Mesodermal cell (in vitro differentiated cells): ENCODE measurements around the gene RELL1.

Source experiments
- H3K27ac ChIP-seq: 2 replicates; pipeline ENCODE4 v1.7.0; 2013; ENCODE audit warnings: mild to moderate bottlenecking, low read depth, low read length, moderate library complexity; ENCODE audit not compliant: severe bottlenecking
- H3K36me3 ChIP-seq: 2 replicates; pipeline ENCODE4 v1.7.1; 2013; ENCODE audit warnings: mild to moderate bottlenecking, low read length, moderate library complexity; ENCODE audit not compliant: control insufficient read depth, insufficient read depth
- H3K4me1 ChIP-seq: one replicate; pipeline ENCODE4 v1.7.1; 2013; ENCODE audit warnings: mild to moderate bottlenecking, low read length; ENCODE audit not compliant: insufficient read depth, control insufficient read depth, poor library complexity, severe bottlenecking
- H3K4me3 ChIP-seq: 2 replicates; pipeline ENCODE4 v1.7.0; 2013; ENCODE audit warnings: low read length, control low read depth, mild to moderate bottlenecking; ENCODE audit not compliant: insufficient read depth, poor library complexity, severe bottlenecking; ENCODE audit errors: extremely low read depth
- H3K9me3 ChIP-seq: 2 replicates; pipeline ENCODE4 v1.7.1; 2013; ENCODE audit warnings: mild to moderate bottlenecking, low read length, moderate library complexity; ENCODE audit not compliant: control insufficient read depth
- WGBS, 2 experiments: methylation state at CpG; one replicate each; pipeline ENCODE4 v1.1.5; 2013; ENCODE audit warnings: missing lambda C conversion rate in 2 of 2; ENCODE audit not compliant: insufficient coverage in 2 of 2; 5-methylcytosine and 5-hydroxymethylcytosine counted together

RELL1 gene

DNA sequence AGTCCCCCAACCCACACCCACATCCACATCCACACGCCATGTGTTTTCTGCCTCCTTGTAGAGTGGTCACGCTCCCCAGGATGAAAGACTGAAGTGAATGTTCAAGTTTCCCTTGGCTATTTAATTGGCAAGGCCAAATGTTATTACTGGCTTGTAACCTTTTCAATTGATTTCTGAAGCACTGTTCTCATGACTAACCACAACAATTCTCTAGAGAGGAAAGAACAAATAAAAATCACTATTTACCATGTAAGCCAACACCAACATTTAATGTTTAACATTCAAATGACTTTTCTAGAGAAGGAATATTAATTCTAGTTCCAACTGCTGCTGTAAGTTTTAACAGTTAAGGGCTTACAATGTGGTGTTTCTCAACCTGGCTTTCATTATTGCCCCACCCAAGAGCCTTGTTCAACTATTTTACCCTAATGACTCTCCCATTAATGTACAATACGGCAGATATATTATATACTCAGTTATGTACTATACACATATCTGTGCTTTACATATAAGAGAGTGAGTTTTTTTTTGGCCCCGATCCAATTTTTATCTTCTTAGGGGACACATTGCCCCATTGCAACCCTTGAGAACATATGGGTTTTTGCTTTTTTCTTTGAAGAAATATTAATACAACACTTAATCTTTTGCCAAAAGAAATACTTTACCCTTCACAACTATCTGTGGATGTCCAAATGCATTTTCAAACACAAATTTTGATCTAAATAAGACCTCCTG is 46.5 kb downstream of the RELL1 start:
- H3K4me3 ChIP-seq, result no peak overlapping the region
- H3K36me3 ChIP-seq, result peaks cover 27% of the 10 kb centered on the region
- H3K27ac ChIP-seq, result no peak overlapping the region
- no peaks in the 10 kb centered on the region for H3K9me3 ChIP-seq
- no peaks in the 10 kb centered on the region for H3K4me1 ChIP-seq
- no CpG with 5 or more reads among the region's 4 CpGs for WGBS, 2 experiments

DNA sequence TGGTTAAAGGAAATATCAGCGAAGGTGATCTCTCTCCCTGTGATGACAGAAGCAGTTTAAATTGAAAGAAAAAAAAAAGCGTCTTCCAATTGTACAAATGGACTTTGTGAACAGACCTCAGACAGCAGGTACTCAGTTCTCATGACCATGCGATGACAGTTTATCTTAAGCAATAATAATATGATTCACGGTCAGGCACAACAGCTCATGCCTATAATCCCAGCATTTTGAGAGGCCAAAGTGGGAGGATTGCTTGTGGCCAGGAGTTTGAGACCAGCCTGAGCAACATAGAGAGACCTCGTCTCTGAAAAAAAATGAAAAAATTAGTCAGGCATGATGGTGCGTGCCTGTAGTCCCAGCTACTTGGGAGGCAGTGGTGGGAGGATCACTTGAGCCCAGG is 51.0 kb downstream of the RELL1 start:
- no peaks in the 10 kb centered on the region for H3K9me3 ChIP-seq
- no peak overlapping the region for H3K27ac ChIP-seq
- 89 to 94% methylated on average over 6 of the region's 6 CpGs for WGBS, 2 experiments
- no peaks in the 10 kb centered on the region for H3K4me1 ChIP-seq
- peaks cover 50% of the 10 kb centered on the region for H3K36me3 ChIP-seq
- H3K4me3 ChIP-seq, result no peak overlapping the region

- Histone ChIP-seq H3K4me1 (no peaks in the 10 kb centered on the region), H3K4me3 (no peak overlapping the region), H3K9me3 (no peaks in the 10 kb centered on the region), H3K36me3 (peaks cover 53% of the 10 kb centered on the region), H3K27ac (no peak overlapping the region)
- 88 to 100% methylated on average over 2 to 4 of the region's 4 CpGs for WGBS, 2 experiments
Observed at GRCh38 chr4:37634180-37634579, 52.0 kb downstream of the RELL1 start.

DNA sequence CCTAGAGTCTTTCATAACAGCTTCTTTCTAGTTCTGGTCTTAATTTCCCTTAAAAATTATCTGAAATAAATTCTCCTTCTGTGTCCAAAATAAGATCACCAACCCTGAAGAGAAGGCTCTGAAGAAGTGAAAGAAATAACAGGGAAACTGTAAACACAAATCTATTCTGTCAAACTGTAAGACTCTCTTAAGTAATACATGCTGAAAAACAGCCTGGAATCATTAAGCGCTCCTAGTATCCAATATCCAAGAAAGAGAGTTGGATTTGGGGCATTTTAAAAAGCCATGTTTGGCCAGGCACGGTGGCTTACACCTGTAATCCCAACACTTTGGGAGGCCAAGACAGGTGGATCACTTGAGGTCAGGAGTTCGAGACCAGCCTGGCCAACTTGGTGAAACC is 53.3 kb downstream of the RELL1 start:
- H3K4me1 ChIP-seq, result no peaks in the 10 kb centered on the region
- 80 to 100% methylated on average over 1 to 2 of the region's 3 CpGs for WGBS, 2 experiments
- H3K9me3 ChIP-seq, result no peaks in the 10 kb centered on the region
- no peak overlapping the region for H3K27ac ChIP-seq
- H3K36me3 ChIP-seq, result peaks cover 57% of the 10 kb centered on the region
- H3K4me3 ChIP-seq, result no peak overlapping the region

- Histone ChIP-seq H3K4me3 (no peak overlapping the region), H3K4me1 (no peaks in the 10 kb centered on the region), H3K36me3 (peaks cover 44% of the 10 kb centered on the region), H3K27ac (no peak overlapping the region), H3K9me3 (no peaks in the 10 kb centered on the region)
- WGBS, 2 experiments, result 96 to 100% methylated on average over 1 to 2 of the region's 2 CpGs
Observed at GRCh38 chr4:37631551-37631950, 54.6 kb downstream of the RELL1 start.

GRCh38 chr4:37629713-37630112 is 56.5 kb downstream of the RELL1 start:
- Histone ChIP-seq H3K36me3 (peaks cover 41% of the 10 kb centered on the region), H3K27ac (no peak overlapping the region), H3K4me1 (no peaks in the 10 kb centered on the region), H3K9me3 (no peaks in the 10 kb centered on the region), H3K4me3 (no peak overlapping the region)
- 90 to 93% methylated on average over 6 of the region's 6 CpGs for WGBS, 2 experiments

DNA sequence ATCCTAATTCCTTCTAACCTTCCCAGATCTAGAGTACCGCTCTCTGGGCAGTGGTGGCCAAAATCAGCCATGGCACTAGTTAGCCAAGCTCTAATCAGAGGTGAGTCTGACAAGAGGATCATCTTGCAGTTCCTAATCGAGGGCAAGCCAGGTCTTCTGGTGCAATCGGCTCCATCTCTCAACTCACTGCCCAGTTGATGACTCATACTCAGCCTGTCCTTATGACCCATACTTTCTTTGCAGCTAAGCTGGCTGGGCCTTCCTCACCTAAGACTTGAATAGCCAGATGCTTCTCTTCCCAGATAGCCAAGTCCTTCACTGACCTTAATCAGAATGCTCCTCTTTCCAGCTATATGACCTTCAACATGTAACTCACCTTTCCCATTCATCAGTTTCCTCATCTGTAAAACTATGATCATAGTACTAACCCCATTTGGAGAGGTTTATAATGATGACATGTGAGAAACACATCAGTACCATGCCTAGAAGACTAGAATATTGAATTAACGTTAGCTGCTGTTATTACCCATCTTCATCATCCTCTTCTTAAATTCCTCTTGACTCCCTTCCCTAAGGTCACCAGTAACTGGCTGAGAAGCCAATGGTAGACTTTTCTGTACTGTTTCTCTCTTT is 57.1 kb downstream of the RELL1 start:
- Histone ChIP-seq H3K36me3 (peaks cover 35% of the 10 kb centered on the region), H3K4me1 (no peaks in the 10 kb centered on the region), H3K9me3 (no peaks in the 10 kb centered on the region), H3K27ac (no peak overlapping the region), H3K4me3 (no peak overlapping the region)
- 82 to 91% methylated on average over 4 of the region's 4 CpGs for WGBS, 2 experiments

- no peaks in the 10 kb centered on the region for H3K9me3 ChIP-seq
- peaks cover 36% of the 10 kb centered on the region for H3K36me3 ChIP-seq
- H3K27ac ChIP-seq, result no peak overlapping the region
- no peaks in the 10 kb centered on the region for H3K4me1 ChIP-seq
- no peak overlapping the region for H3K4me3 ChIP-seq
- WGBS, 2 experiments, result 95 to 100% methylated on average over 2 of the region's 3 CpGs
Observed at GRCh38 chr4:37627263-37627662, 58.9 kb downstream of the RELL1 start.

DNA sequence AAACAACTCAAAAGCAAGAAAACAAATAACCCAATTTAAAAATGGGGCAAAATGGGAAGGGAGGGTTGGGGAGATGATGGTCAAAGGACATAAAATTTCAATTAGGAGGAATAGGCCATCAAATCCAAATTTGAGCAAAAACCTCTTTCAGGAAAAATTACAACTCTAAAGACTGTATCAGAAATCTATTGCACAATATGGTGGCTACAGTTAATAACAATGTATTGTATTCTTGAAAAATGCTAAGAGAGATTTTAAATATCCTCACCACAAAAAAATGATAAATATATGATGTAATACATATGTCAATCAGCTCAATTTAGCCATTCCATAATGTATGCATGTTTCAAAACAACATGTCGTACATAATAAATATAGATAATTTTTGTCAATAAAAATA is 60.7 kb downstream of the RELL1 start:
- H3K27ac ChIP-seq, result no peak overlapping the region
- no peaks in the 10 kb centered on the region for H3K4me1 ChIP-seq
- no CpG with 5 or more reads among the region's 1 CpG for WGBS, 2 experiments
- H3K4me3 ChIP-seq, result no peak overlapping the region
- no peaks in the 10 kb centered on the region for H3K9me3 ChIP-seq
- peaks cover 25% of the 10 kb centered on the region for H3K36me3 ChIP-seq

- no peaks in the 10 kb centered on the region for H3K4me1 ChIP-seq
- no peak overlapping the region for H3K4me3 ChIP-seq
- WGBS, 2 experiments, result 91 to 100% methylated on average over 4 to 6 of the region's 8 CpGs
- peaks cover 19% of the 10 kb centered on the region for H3K36me3 ChIP-seq
- H3K9me3 ChIP-seq, result no peaks in the 10 kb centered on the region
- H3K27ac ChIP-seq, result no peak overlapping the region
Observed at GRCh38 chr4:37623940-37624339, 62.2 kb downstream of the RELL1 start.

DNA sequence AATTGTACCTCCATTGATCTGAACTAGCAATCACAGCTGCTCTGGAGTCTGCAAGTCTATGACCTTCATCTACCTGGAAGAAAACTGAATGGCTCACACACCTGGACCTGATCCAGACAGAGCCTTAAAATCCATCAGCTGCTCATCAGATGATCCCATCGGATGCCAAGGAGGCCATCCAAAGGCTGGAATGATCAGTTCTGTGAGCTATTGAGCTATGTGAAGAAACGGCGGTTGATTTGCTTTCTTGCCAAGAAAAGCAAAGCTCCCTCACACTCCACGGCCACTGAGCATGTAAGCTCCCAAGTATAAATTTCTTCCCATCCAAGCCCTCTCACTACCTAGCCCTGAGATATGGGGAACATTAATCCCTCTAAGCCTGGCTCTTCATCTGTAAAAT is 63.1 kb downstream of the RELL1 start:
- 96 to 100% methylated on average over 1 to 4 of the region's 4 CpGs for WGBS, 2 experiments

More for the DNA sequence above, 63.1 kb downstream of the RELL1 start:
- no peaks in the 10 kb centered on the region for H3K4me1 ChIP-seq
- peaks cover 14% of the 10 kb centered on the region for H3K36me3 ChIP-seq
- H3K9me3 ChIP-seq, result no peaks in the 10 kb centered on the region
- no peak overlapping the region for H3K4me3 ChIP-seq
- no peak overlapping the region for H3K27ac ChIP-seq
